HG02884 (cell line): ENCODE data around the gene GALNT10.
"Not testable (repeated sequence)": the region's sequence is repeated elsewhere in the genome, so short reads cannot be mapped to it uniquely, and the experiment has no call there.

Experiments
- ATAC-seq: cut with Tn5 transposase; IDR thresholded peaks from one replicate; pipeline ENCODE4 v1.9.1; 2021; ENCODE audit warnings: mild to moderate bottlenecking, moderate library complexity; ENCODE audit not compliant: unreplicated experiment

Gene GALNT10

GRCh38 chr5:154346427-154346826, 155.9 kb downstream of the GALNT10 start:
- ATAC-seq = no peak

GRCh38 chr5:154349626-154350264, 159.2 kb downstream of the GALNT10 start:
- ATAC-seq = no peak

GRCh38 chr5:154351141-154351540, 160.6 kb downstream of the GALNT10 start:
- ATAC-seq = no peak

- peak; percentile 78 for ATAC-seq
These were observed 161.0 kb downstream of the GALNT10 start for GRCh38 chr5:154351566-154351965.

GRCh38 chr5:154352960-154353548, 162.5 kb downstream of the GALNT10 start:
- no peak for ATAC-seq

- ATAC-seq = no peak
These were observed 164.6 kb downstream of the GALNT10 start for GRCh38 chr5:154355129-154355611.

- ATAC-seq = no peak
These were observed 165.6 kb downstream of the GALNT10 start for GRCh38 chr5:154356020-154356655.

- ATAC-seq = no peak
These were observed 166.4 kb downstream of the GALNT10 start for GRCh38 chr5:154356958-154357357.

GRCh38 chr5:154358516-154359220, 168.1 kb downstream of the GALNT10 start:
- ATAC-seq = no peak

- no peak for ATAC-seq
These were observed 168.7 kb downstream of the GALNT10 start for GRCh38 chr5:154359221-154359573.

GRCh38 chr5:154360241-154360640, 169.7 kb downstream of the GALNT10 start:
- not testable (repeated sequence) for ATAC-seq

- ATAC-seq = no peak
These were observed 172.9 kb downstream of the GALNT10 start for GRCh38 chr5:154363411-154363810.

GRCh38 chr5:154364771-154365170, 174.2 kb downstream of the GALNT10 start:
- no peak for ATAC-seq

GRCh38 chr5:154365823-154366222, 175.3 kb downstream of the GALNT10 start:
- no peak for ATAC-seq

GRCh38 chr5:154366353-154366752, 175.8 kb downstream of the GALNT10 start:
- no peak for ATAC-seq

- peak; percentile 44 for ATAC-seq
These were observed 176.6 kb downstream of the GALNT10 start for GRCh38 chr5:154367101-154367500.

GRCh38 chr5:154368041-154368800, 177.7 kb downstream of the GALNT10 start:
- no peak for ATAC-seq

- no peak for ATAC-seq
These were observed 179.1 kb downstream of the GALNT10 start for GRCh38 chr5:154369682-154370081.

GRCh38 chr5:154370119-154370518, 179.6 kb downstream of the GALNT10 start:
- ATAC-seq = no peak

- ATAC-seq = no peak
These were observed 180.3 kb downstream of the GALNT10 start for GRCh38 chr5:154370813-154371212.

- ATAC-seq = no peak
These were observed 181.2 kb downstream of the GALNT10 start for GRCh38 chr5:154371687-154372086.
